Ovary (tissue), 9 donors: ENCODE measurements around the gene DYNC1LI1. TPM values are rescaled to one million over a fixed set of nuclear protein-coding genes. Genes with fewer than 3 reads are reported as not detected.

Source experiments
- DNase-seq, 5 donors: peaks; one replicate each; pipeline ENCODE4 v3.0.0-alpha.2; 2019 to 2020
- H3K27ac ChIP-seq, 2 donors: fragments of 200-600 bp; one replicate each; pipeline versions ENCODE4 v1.5.1 to v1.8.0; 2019 to 2022
- H3K27me3 ChIP-seq: fragments of 200-600 bp; one replicate; pipeline ENCODE4 v1.8.0; 2022
- H3K36me3 ChIP-seq: fragments of 200-600 bp; sonication (generic); one replicate; pipeline ENCODE4 v1.5.1; 2019
- H3K4me1 ChIP-seq: one replicate; pipeline ENCODE4 v1.8.1; 2013; ENCODE audit warnings: mild to moderate bottlenecking, moderate library complexity; ENCODE audit not compliant: insufficient read depth
- H3K4me3 ChIP-seq: fragments of 200-600 bp; sonication (generic); one replicate; pipeline ENCODE4 v1.5.1; 2017
- H3K9me3 ChIP-seq, 2 donors: fragments of 200-600 bp in 1 of 2; sonication (generic) in 1 of 2; one replicate each; pipeline versions ENCODE4 v1.5.1 to v1.8.1; 2013 to 2019; ENCODE audit warnings: mild to moderate bottlenecking in 1 of 2, moderate library complexity in 1 of 2
- CTCF ChIP-seq, 3 donors: fragments of 450-650 bp in 2 of 3; fragments of 200-600 bp in 1 of 3; IDR thresholded peaks; one replicate each; pipeline versions ENCODE4 v1.5.1 to v1.8.0; 2016 to 2022; ENCODE audit warnings: antibody characterized with exemption in 3 of 3, mild to moderate bottlenecking in 1 of 3
- EP300 ChIP-seq: sonication (generic); formaldehyde crosslinking; IDR thresholded peaks from one replicate; pipeline ENCODE4 v1.6.1; 2017; ENCODE audit warnings: antibody characterized with exemption
- POLR2A ChIP-seq: fragments of 450-650 bp; IDR thresholded peaks from one replicate; pipeline ENCODE4 v1.6.1; 2017; ENCODE audit warnings: antibody characterized with exemption, mild to moderate bottlenecking, moderate library complexity
- WGBS, 3 donors: extraction: QIAGEN DNeasy Blood & Tissue Kit in 1 of 3; methylation state at CpG; one replicate each; pipeline versions ENCODE4 v1.1.5 to v1.1.7; 2013 to 2017; 5-methylcytosine and 5-hydroxymethylcytosine counted together
- intact Hi-C, 4 donors: fragments of 100-400 bp; cut with DNase I; formaldehyde crosslinking; loops; one replicate each; pipeline versions ENCODE4 v1.11.0 to v1.15.1; 2022 to 2023
- polyA plus RNA-seq, 2 donors: library from polyadenylated mRNA; stranded (reverse); fragments of 200-250 nt in 1 of 2; fragments of 350-450 nt in 1 of 2; fragmentation: Illumina TruSeq in 1 of 2; extraction: RNeasy Lipid Tissue Mini Kit (QIAGEN cat#74804) in 1 of 2; gene quantifications; one replicate each; pipeline ENCODE4 v1.2.3, GENCODE V29; 2013 to 2014
- total RNA-seq, 7 donors: library from RNA; depleted of rRNA in 2 of 7; stranded (reverse); fragments of >200 nt in 2 of 7; fragmentation: NEBNext Ultra II Directional in 3 of 7; extraction: Animal tissue kit (Norgen Biotek cat#: 25700) in 3 of 7; gene quantifications; one replicate each; pipeline versions ENCODE4 v1.1.0 to v1.2.4, GENCODE V29; 2016 to 2023
- donor health status: DM: no; HTN: no; CAD: no; lungs with moderate emphysema.
- donor health status: DM: no; HTN: no; CAD: no.
- donor health status: Bipolar disorder and iron deficiency.
- donor health status: DM: yes; HTN: yes; CAD: no.
- donor health status: DM: no; HTN: no; CAD: no.
- donor health status: DM: yes; HTN: yes; CAD: no.

The DYNC1LI1 gene
- total and polyA plus RNA-seq, 9 donors = 21.0 to 37.8 (median 26.6) TPM

- WGBS, 3 donors = 1 to 2% (median 2%) methylated on average over 40 of the region's 40 CpGs
- H3K4me3 ChIP-seq = peak overlapping the region; percentile 71
- H3K4me1 ChIP-seq = peaks cover 7% of the 10 kb centered on the region
- no peaks in the 10 kb centered on the region for H3K36me3 ChIP-seq
- H3K27ac ChIP-seq = peak overlapping the region; percentile 85 to 87
- H3K27me3 ChIP-seq = no peaks in the 10 kb centered on the region
- no peaks in the 10 kb centered on the region for H3K9me3 ChIP-seq
- intact Hi-C loops = no loop called here
- DNase-seq = peak; percentile 39 to 73 (median 61)
- TF ChIP-seq EP300 (no peak), CTCF (IDR thresholded peaks at IDR 0.05) (no peak), POLR2A (no peak)
Measured at GRCh38 chr3:32569540-32570420, 878 bp downstream of the DYNC1LI1 start.

DNA sequence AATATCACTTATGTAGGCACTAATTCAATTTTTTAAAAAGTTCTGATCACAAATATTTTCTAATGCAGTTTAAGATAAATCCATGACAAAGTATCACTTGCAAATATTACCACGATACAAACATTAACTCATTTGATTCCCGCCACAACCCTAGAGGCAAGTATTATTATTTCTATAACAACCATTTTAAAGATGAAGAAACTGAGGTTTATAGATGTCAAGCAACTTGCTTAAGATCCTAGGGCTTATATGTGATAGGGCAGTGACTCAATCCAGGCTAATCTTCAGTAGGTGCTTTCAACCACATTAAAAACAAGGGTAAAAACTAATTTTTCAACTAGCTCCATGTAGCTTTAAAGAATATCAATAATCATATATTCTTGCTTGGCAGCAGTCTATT, 1.7 kb downstream of the DYNC1LI1 start:
- intact Hi-C loops = no loop called here
- no peaks in the 10 kb centered on the region for H3K9me3 ChIP-seq
- no peaks in the 10 kb centered on the region for H3K27me3 ChIP-seq
- no peaks in the 10 kb centered on the region for H3K36me3 ChIP-seq
- H3K27ac ChIP-seq = no peak overlapping the region
- H3K4me3 ChIP-seq = peak overlapping the region; percentile 71
- no peak for DNase-seq
- WGBS, 3 donors = 86 to 91% (median 88%) methylated on average over 2 of the region's 2 CpGs
- TF ChIP-seq CTCF (IDR thresholded peaks at IDR 0.05) (no peak), POLR2A (no peak), EP300 (no peak)
- peaks cover 7% of the 10 kb centered on the region for H3K4me1 ChIP-seq

DNA sequence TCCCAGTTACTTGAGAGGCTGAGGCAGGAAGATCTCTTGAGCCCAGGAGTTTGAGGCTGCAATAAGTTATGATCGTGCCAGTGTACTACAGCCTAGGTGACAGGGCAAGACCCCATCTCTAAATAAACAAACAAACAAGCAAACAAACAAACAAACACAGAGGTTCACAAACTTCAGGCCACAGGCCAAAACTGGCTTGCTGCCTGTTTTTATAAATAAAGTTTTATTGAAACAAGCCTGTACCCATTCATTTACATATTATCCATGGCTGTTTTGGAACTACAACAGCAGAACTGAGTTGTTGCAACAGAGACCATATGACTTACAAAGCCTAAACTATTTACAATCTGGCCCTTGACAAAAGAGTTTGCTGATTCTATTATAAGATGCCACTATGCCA, 6.5 kb downstream of the DYNC1LI1 start:
- Histone ChIP-seq H3K27ac (no peak overlapping the region), H3K9me3 (no peaks in the 10 kb centered on the region), H3K27me3 (no peaks in the 10 kb centered on the region), H3K4me1 (peaks cover 5% of the 10 kb centered on the region), H3K36me3 (no peaks in the 10 kb centered on the region), H3K4me3 (no peak overlapping the region)
- no peak for DNase-seq
- intact Hi-C loops = no loop called here
- 98 to 100% (median 100%) methylated on average over 1 of the region's 1 CpG for WGBS, 3 donors
- TF ChIP-seq POLR2A = no peak
- no peak for TF ChIP-seq EP300
- TF ChIP-seq CTCF (IDR thresholded peaks at IDR 0.05) = no peak

DNA sequence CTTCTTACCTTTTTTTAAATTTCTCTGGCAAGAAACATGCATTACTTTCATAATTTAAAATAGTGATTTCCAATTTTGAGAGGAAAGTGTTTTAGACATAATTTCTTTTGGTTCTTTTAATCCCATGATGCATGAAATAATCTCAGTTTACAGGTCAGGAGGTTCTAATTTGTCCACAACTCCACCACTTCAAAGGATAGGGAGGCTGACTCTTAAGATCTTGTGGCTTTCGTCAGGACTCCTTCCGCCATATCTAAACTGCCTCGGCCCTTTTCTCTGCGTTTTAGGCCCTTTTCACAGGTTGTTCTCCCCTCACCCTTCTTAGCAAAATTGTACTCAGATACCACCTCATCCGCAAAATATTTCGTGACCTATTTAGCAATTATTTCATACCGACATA, 8.0 kb downstream of the DYNC1LI1 start:
- Histone ChIP-seq H3K27me3 (no peaks in the 10 kb centered on the region), H3K4me1 (no peaks in the 10 kb centered on the region), H3K27ac (no peak overlapping the region), H3K36me3 (no peaks in the 10 kb centered on the region), H3K4me3 (no peak overlapping the region), H3K9me3 (no peaks in the 10 kb centered on the region)
- TF ChIP-seq POLR2A = no peak
- no peak for TF ChIP-seq CTCF (IDR thresholded peaks at IDR 0.05)
- no peak for TF ChIP-seq EP300
- intact Hi-C loops = no loop called here
- no peak for DNase-seq
- WGBS, 3 donors = 86 to 92% (median 89%) methylated on average over 7 of the region's 7 CpGs
